LNCAP (cell line): ENCODE measurements around the gene ZNF862.

Experiments
- CTCF ChIP-seq: fragments of 450-650 bp; IDR thresholded peaks from 2 replicates; pipeline ENCODE4 v1.5.1; 2017; ENCODE audit warnings: mild to moderate bottlenecking

Gene ZNF862

GRCh38 chr7:149878523-149878921 is 40.3 kb downstream of the ZNF862 start:
- TF ChIP-seq CTCF: no peak

GRCh38 chr7:149879271-149879743 is 41.1 kb downstream of the ZNF862 start:
- TF ChIP-seq CTCF: no peak

GRCh38 chr7:149879766-149880637 is 41.8 kb downstream of the ZNF862 start:
- TF ChIP-seq CTCF: no peak

GRCh38 chr7:149880638-149881311 is 42.6 kb downstream of the ZNF862 start:
- no peak for TF ChIP-seq CTCF

GRCh38 chr7:149881328-149882247 is 43.4 kb downstream of the ZNF862 start:
- no peak for TF ChIP-seq CTCF

GRCh38 chr7:149882248-149883047 is 44.3 kb downstream of the ZNF862 start:
- TF ChIP-seq CTCF: no peak
